Breast epithelium (tissue), 4 donors: ENCODE results near the gene TBCK. TPM values are rescaled to one million over a fixed set of nuclear protein-coding genes. Genes with fewer than 3 reads are reported as not detected.

Source experiments
- DNase-seq, 2 donors: peaks; one replicate each; pipeline ENCODE4 v3.0.0-alpha.2; 2019; ENCODE audit warnings: low spot score in 2 of 2
- H3K27ac ChIP-seq, 2 donors: fragments of 200-600 bp; sonication (generic) in 1 of 2; one replicate each; pipeline ENCODE4 v1.5.1; 2016 to 2019; ENCODE audit warnings: mild to moderate bottlenecking in 1 of 2
- H3K27me3 ChIP-seq, 2 donors: fragments of 200-600 bp; sonication (generic) in 1 of 2; one replicate each; pipeline versions ENCODE4 v1.5.1 to v1.6.0; 2017 to 2019; ENCODE audit warnings: control low read depth in 1 of 2, mild to moderate bottlenecking in 1 of 2
- H3K36me3 ChIP-seq: fragments of 200-600 bp; one replicate; pipeline ENCODE4 v1.5.1; 2019
- H3K4me1 ChIP-seq, 2 donors: fragments of 200-600 bp; sonication (generic); one replicate each; pipeline ENCODE4 v1.5.1; 2016 to 2019; ENCODE audit warnings: control low read depth in 1 of 2
- H3K4me3 ChIP-seq, 3 donors: fragments of 200-600 bp; sonication (generic); 1 replicate in 2 of 3; 2 replicates in 1 of 3; pipeline ENCODE4 v1.5.1; 2016 to 2019; ENCODE audit warnings: mild to moderate bottlenecking in 3 of 3, moderate library complexity in 2 of 3
- H3K9me3 ChIP-seq, 2 donors: fragments of 200-600 bp; sonication (generic) in 1 of 2; one replicate each; pipeline ENCODE4 v1.5.1; 2016 to 2019; ENCODE audit warnings: control low read depth in 1 of 2
- CTCF ChIP-seq, 3 donors: fragments of 450-650 bp; IDR thresholded peaks; one replicate each; pipeline ENCODE4 v1.5.1; 2016 to 2017; ENCODE audit warnings: antibody characterized with exemption in 3 of 3, mild to moderate bottlenecking in 3 of 3, moderate library complexity in 3 of 3
- POLR2A ChIP-seq: fragments of 450-650 bp; IDR thresholded peaks from one replicate; pipeline ENCODE4 v1.6.1; 2016; ENCODE audit warnings: antibody characterized with exemption, mild to moderate bottlenecking, moderate library complexity
- POLR2AphosphoS5 ChIP-seq, 3 donors: sonication (generic); formaldehyde crosslinking; IDR thresholded peaks; one replicate each; pipeline ENCODE4 v1.6.1; 2017; ENCODE audit warnings: antibody characterized with exemption in 3 of 3
- intact Hi-C: fragments of 100-400 bp; cut with DNase I; formaldehyde crosslinking; loops from one replicate; pipeline ENCODE4 v1.15.1; 2023; ENCODE audit warnings: low total_unique reads
- total RNA-seq, 3 donors: library from RNA; depleted of rRNA; stranded (reverse); fragments of >200 nt; gene quantifications; one replicate each; pipeline ENCODE4 v1.1.0, GENCODE V29; 2016

TBCK gene
- total RNA-seq, 3 donors from 2014 or later: 46.9 to 82.3 (median 57.0) TPM

GRCh38 chr4:106010761-106011160 is 305.2 kb downstream of the TBCK start:
- no peak overlapping the region for H3K4me3 ChIP-seq
- H3K27me3 ChIP-seq: no peaks in the 10 kb centered on the region
- intact Hi-C loops: no loop called here
- H3K4me1 ChIP-seq: no peaks in the 10 kb centered on the region
- TF ChIP-seq CTCF (IDR thresholded peaks at IDR 0.05) (no peak), POLR2AphosphoS5 (IDR thresholded peaks at IDR 0.05) (no peak), POLR2A (no peak)
- no peak overlapping the region for H3K27ac ChIP-seq
- no peaks in the 10 kb centered on the region for H3K36me3 ChIP-seq
- H3K9me3 ChIP-seq: peaks cover 14 to 19% of the 10 kb centered on the region in 2 donors
- no peak for DNase-seq

- H3K27ac ChIP-seq: no peak overlapping the region
- DNase-seq: no peak
- TF ChIP-seq CTCF (IDR thresholded peaks at IDR 0.05) (no peak), POLR2A (no peak), POLR2AphosphoS5 (IDR thresholded peaks at IDR 0.05) (no peak)
- no peak overlapping the region for H3K4me3 ChIP-seq
- no peaks in the 10 kb centered on the region for H3K9me3 ChIP-seq
- H3K27me3 ChIP-seq: no peaks in the 10 kb centered on the region
- no peaks in the 10 kb centered on the region for H3K4me1 ChIP-seq
- intact Hi-C loops: no loop called here
- H3K36me3 ChIP-seq: no peaks in the 10 kb centered on the region
Measured at GRCh38 chr4:106002994-106003393, 313.0 kb downstream of the TBCK start.

GRCh38 chr4:105998171-105999063 is 317.6 kb downstream of the TBCK start:
- H3K4me3 ChIP-seq: no peak overlapping the region
- H3K4me1 ChIP-seq: no peaks in the 10 kb centered on the region
- H3K27ac ChIP-seq: no peak overlapping the region
- no peaks in the 10 kb centered on the region for H3K9me3 ChIP-seq
- intact Hi-C loops: no loop called here
- no peaks in the 10 kb centered on the region for H3K27me3 ChIP-seq
- TF ChIP-seq POLR2AphosphoS5 (IDR thresholded peaks at IDR 0.05) (no peak), CTCF (IDR thresholded peaks at IDR 0.05) (no peak), POLR2A (no peak)
- H3K36me3 ChIP-seq: no peaks in the 10 kb centered on the region
- DNase-seq: no peak

- DNase-seq: no peak
- TF ChIP-seq POLR2A (no peak), POLR2AphosphoS5 (IDR thresholded peaks at IDR 0.05) (no peak), CTCF (IDR thresholded peaks at IDR 0.05) (no peak)
- no peaks in the 10 kb centered on the region for H3K9me3 ChIP-seq
- H3K36me3 ChIP-seq: no peaks in the 10 kb centered on the region
- H3K27me3 ChIP-seq: no peaks in the 10 kb centered on the region
- no peak overlapping the region for H3K27ac ChIP-seq
- no peak overlapping the region for H3K4me3 ChIP-seq
- no peaks in the 10 kb centered on the region for H3K4me1 ChIP-seq
- intact Hi-C loops: no loop called here
Measured at GRCh38 chr4:105996845-105997244, 319.2 kb downstream of the TBCK start.

GRCh38 chr4:105994841-105995501 is 321.0 kb downstream of the TBCK start:
- Histone ChIP-seq H3K36me3 (no peaks in the 10 kb centered on the region), H3K27ac (no peak overlapping the region), H3K9me3 (no peaks in the 10 kb centered on the region), H3K27me3 (no peaks in the 10 kb centered on the region), H3K4me3 (no peak overlapping the region), H3K4me1 (peaks cover 0 to 7% of the 10 kb centered on the region in 2 donors)
- no peak for DNase-seq
- TF ChIP-seq CTCF (IDR thresholded peaks at IDR 0.05) (no peak), POLR2A (no peak), POLR2AphosphoS5 (IDR thresholded peaks at IDR 0.05) (no peak)
- intact Hi-C loops: loop anchor here (1.0 kb wide), 1 partner anchor 28 kb away; no protein-coding TSS in a partner anchor
